Neural cell (in vitro differentiated cells): ENCODE results near the gene HAND2. TPM values are rescaled to one million over a fixed set of nuclear protein-coding genes. Genes with fewer than 3 reads are reported as not detected.

Experiments
- H2AFZ ChIP-seq: fragments of 200-600, 300-800 bp; sonication (generic), shearing (Covaris generic); 2 replicates; pipeline ENCODE4 v1.6.0; 2014; ENCODE audit warnings: low read depth, mild to moderate bottlenecking, antibody characterized with exemption, low read length, moderate library complexity
- H3F3A ChIP-seq: fragments of 200-600 bp; shearing (Covaris generic); 2 replicates; pipeline ENCODE4 v1.6.1; 2016; ENCODE audit warnings: mild to moderate bottlenecking, moderate library complexity, mixed read lengths, antibody characterized with exemption, low read length; ENCODE audit not compliant: insufficient read depth, poor library complexity, severe bottlenecking
- H3K27ac ChIP-seq: fragments of 200-600, 300-800 bp; sonication (generic), shearing (Covaris generic); 2 replicates; pipeline ENCODE4 v1.5.1; 2014; ENCODE audit warnings: mild to moderate bottlenecking, low read length, moderate library complexity
- H3K27me3 ChIP-seq: fragments of 300-800, 200-600 bp; sonication (generic), shearing (Covaris generic); 2 replicates; pipeline ENCODE4 v1.6.0; 2014; ENCODE audit warnings: mild to moderate bottlenecking, low read depth, low read length, moderate library complexity; ENCODE audit not compliant: insufficient read depth
- H3K36me3 ChIP-seq: fragments of 300-800, 200-600 bp; sonication (generic), shearing (Covaris generic); 2 replicates; pipeline ENCODE4 v1.5.1; 2014; ENCODE audit warnings: mild to moderate bottlenecking, antibody characterized with exemption, low read length, moderate library complexity; ENCODE audit not compliant: insufficient read depth
- H3K4me2 ChIP-seq: fragments of 300-800, 200-600 bp; sonication (generic), shearing (Covaris generic); 2 replicates; pipeline ENCODE4 v1.6.0; 2014; ENCODE audit warnings: mild to moderate bottlenecking, low read length
- H3K4me3 ChIP-seq: fragments of 300-800, 200-600 bp; sonication (generic), shearing (Covaris generic); 2 replicates; pipeline ENCODE4 v1.5.1; 2014; ENCODE audit warnings: mild to moderate bottlenecking, low read length, moderate library complexity
- H3K79me2 ChIP-seq: fragments of 200-600 bp; shearing (Covaris generic); replicated peaks from 2 replicates; pipeline ENCODE4 v1.6.0; 2014; ENCODE audit warnings: mild to moderate bottlenecking, low read length, moderate library complexity; ENCODE audit not compliant: insufficient read depth
- H3K9ac ChIP-seq: fragments of 300-800, 200-600 bp; sonication (generic), shearing (Covaris generic); 2 replicates; pipeline ENCODE4 v1.6.1; 2016; ENCODE audit warnings: mild to moderate bottlenecking, low read length, mixed read lengths
- H3K9me2 ChIP-seq: fragments of 200-600 bp; shearing (Covaris generic); 2 replicates; pipeline ENCODE4 v1.6.1; 2016; ENCODE audit warnings: mild to moderate bottlenecking, low read length, mixed read lengths; ENCODE audit not compliant: insufficient read depth
- H3K9me3 ChIP-seq: fragments of 200-600, 300-800 bp; sonication (generic), shearing (Covaris generic); 2 replicates; pipeline ENCODE4 v1.6.1; 2016; ENCODE audit warnings: mild to moderate bottlenecking, mixed run types, low read length, moderate library complexity, mixed read lengths
- H4K20me1 ChIP-seq: fragments of 200-600 bp; shearing (Covaris generic); 2 replicates; pipeline ENCODE4 v1.6.1; 2016; ENCODE audit warnings: mild to moderate bottlenecking, mixed run types; ENCODE audit not compliant: insufficient read depth
- CTCF ChIP-seq: fragments of 450-650 bp; IDR thresholded peaks from 2 replicates; pipeline ENCODE4 v1.5.1; 2014; ENCODE audit warnings: antibody characterized with exemption, mild to moderate bottlenecking, moderate library complexity; ENCODE audit not compliant: poor library complexity, severe bottlenecking
- EP300 ChIP-seq: fragments of 450-650 bp; conservative IDR thresholded peaks from 2 replicates; pipeline ENCODE4 v1.6.1; 2014; ENCODE audit warnings: antibody characterized with exemption, mild to moderate bottlenecking, moderate library complexity; ENCODE audit not compliant: poor library complexity, severe bottlenecking
- EZH2 ChIP-seq: fragments of 200-600, 300-800 bp; shearing (Covaris generic), sonication (generic); IDR thresholded peaks from 2 replicates; pipeline ENCODE4 v1.6.1; 2014; ENCODE audit warnings: antibody characterized with exemption, low read length, borderline replicate concordance, mild to moderate bottlenecking; ENCODE audit not compliant: insufficient read depth, poor library complexity, severe bottlenecking
- MXI1 ChIP-seq: fragments of 450-650 bp; conservative IDR thresholded peaks from 2 replicates; pipeline ENCODE4 v1.6.1; 2014; ENCODE audit warnings: antibody characterized with exemption, mild to moderate bottlenecking; ENCODE audit not compliant: poor library complexity, severe bottlenecking
- POLR2AphosphoS5 ChIP-seq: IDR thresholded peaks from 2 replicates; pipeline ENCODE4 v1.6.1; 2012
- RAD21 ChIP-seq: fragments of 450-650 bp; conservative IDR thresholded peaks from 2 replicates; pipeline ENCODE4 v1.6.1; 2014; ENCODE audit warnings: antibody characterized with exemption, mild to moderate bottlenecking, moderate library complexity
- REST ChIP-seq: IDR thresholded peaks from 2 replicates; pipeline ENCODE4 v1.6.1; 2012; ENCODE audit warnings: borderline replicate concordance
- SMC3 ChIP-seq: fragments of 450-650 bp; conservative IDR thresholded peaks from 2 replicates; pipeline ENCODE4 v1.6.1; 2014; ENCODE audit warnings: antibody characterized with exemption, mild to moderate bottlenecking, moderate library complexity; ENCODE audit not compliant: poor library complexity
- TAF1 ChIP-seq: IDR thresholded peaks from 2 replicates; pipeline ENCODE4 v1.6.1; 2012; ENCODE audit warnings: low read depth
- polyA plus RNA-seq: library from polyadenylated mRNA; depleted of rRNA; stranded (reverse); fragments of >200 nt; gene quantifications from 2 replicates; pipeline ENCODE4 v1.2.3, GENCODE V29; 2014

Gene HAND2
- polyA plus RNA-seq, 1 donor from 2014 or later, result not detected

- no peak for TF ChIP-seq CTCF
These were observed 45.6 kb upstream of the HAND2 start (continued) for GRCh38 chr4:173575482-173576152.

GRCh38 chr4:173573725-173574124 lies 43.7 kb upstream of the HAND2 start:
- Histone ChIP-seq H3K9ac (no peak overlapping the region), H3K9me2 (no peaks in the 10 kb centered on the region), H3F3A (no peaks in the 10 kb centered on the region), H3K79me2 (no peaks in the 10 kb centered on the region), H3K4me3 (no peak overlapping the region), H3K27ac (no peak overlapping the region), H3K4me2 (no peak overlapping the region), H3K27me3 (no peaks in the 10 kb centered on the region), H2AFZ (no peak overlapping the region), H4K20me1 (no peaks in the 10 kb centered on the region), H3K9me3 (no peaks in the 10 kb centered on the region), H3K36me3 (no peaks in the 10 kb centered on the region)
- TF ChIP-seq SMC3 (no peak), REST (no peak), EP300 (no peak), MXI1 (no peak), EZH2 (no peak), RAD21 (no peak), CTCF (no peak), POLR2AphosphoS5 (no peak), TAF1 (no peak)

GRCh38 chr4:173573286-173573685 lies 43.3 kb upstream of the HAND2 start:
- H3K9me3 ChIP-seq, result no peaks in the 10 kb centered on the region
- no peak overlapping the region for H2AFZ ChIP-seq
- TF ChIP-seq EZH2, result no peak
- TF ChIP-seq SMC3, result no peak
- no peak for TF ChIP-seq TAF1
- no peak for TF ChIP-seq MXI1
- TF ChIP-seq POLR2AphosphoS5, result no peak
- no peak for TF ChIP-seq REST
- TF ChIP-seq EP300, result no peak
- TF ChIP-seq CTCF, result no peak
- TF ChIP-seq RAD21, result no peak
- no peaks in the 10 kb centered on the region for H3K27me3 ChIP-seq
- H4K20me1 ChIP-seq, result no peaks in the 10 kb centered on the region
- H3K9ac ChIP-seq, result no peak overlapping the region
- H3K79me2 ChIP-seq, result no peaks in the 10 kb centered on the region
- H3K9me2 ChIP-seq, result no peaks in the 10 kb centered on the region
- H3F3A ChIP-seq, result no peaks in the 10 kb centered on the region
- no peaks in the 10 kb centered on the region for H3K36me3 ChIP-seq
- no peak overlapping the region for H3K4me3 ChIP-seq
- H3K27ac ChIP-seq, result no peak overlapping the region
- H3K4me2 ChIP-seq, result no peak overlapping the region
